ENCODE results near the gene NDUFA11. TPM values are rescaled to one million over a fixed set of nuclear protein-coding genes. Genes with fewer than 3 reads are reported as not detected.

NDUFA11 gene
- total and polyA plus RNA-seq, 2 donors (not counting 1 experiment from before 2014, with no cell fraction given): 115 to 276 TPM

DNA sequence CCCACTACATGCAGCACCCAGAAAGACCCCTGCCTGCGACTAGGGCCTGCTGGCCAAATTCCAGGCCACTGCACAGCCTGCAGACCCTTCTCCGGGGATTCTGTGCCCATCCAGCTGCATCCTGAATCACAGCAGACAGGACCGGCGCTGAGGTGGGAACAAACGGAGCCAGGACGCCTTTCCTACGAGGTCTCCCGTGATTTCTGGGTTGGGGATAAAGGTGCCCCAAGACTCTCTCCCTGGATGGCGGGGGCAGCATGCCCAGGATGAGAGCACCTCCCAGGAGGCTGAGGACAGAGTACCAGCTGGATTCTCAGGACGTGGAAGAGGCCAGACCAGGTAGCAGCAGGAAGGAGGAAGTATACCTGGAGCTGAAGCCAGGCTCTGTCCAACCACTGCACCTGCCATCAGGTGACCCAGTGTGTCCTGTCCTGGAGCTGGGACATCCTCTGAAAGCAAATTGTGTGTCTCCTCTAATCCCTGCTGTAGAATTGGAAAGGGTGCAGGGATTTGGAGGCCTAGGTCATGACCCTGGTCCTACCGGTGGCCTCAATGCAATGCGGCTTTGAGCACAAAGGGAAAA, 29.9 kb downstream of the NDUFA11 start:
- ATAC-seq (ENCODE audit: low read depth): no peak
- H3K4me3 Mint-ChIP-seq: no peak overlapping the region
- H3K4me3 ChIP-seq (ENCODE audit: control extremely low read depth in 1 of 5, extremely low read depth in 1 of 5, insufficient read depth in 1 of 5, low read depth in 2 of 5, low read length in 4 of 5): no peak overlapping the region
- no peaks in the 10 kb centered on the region for H3K9me3 ChIP-seq (ENCODE audit: control extremely low read depth in 1 of 3, control insufficient read depth in 2 of 3, insufficient read depth in 1 of 3, low read length in 2 of 3)
- intact Hi-C loops (cut with micrococcal nuclease): no loop called here
- no peaks in the 10 kb centered on the region for H3K36me3 ChIP-seq (replicated peaks in 1 of 2; ENCODE audit: control extremely low read depth in 1 of 2, control insufficient read depth in 1 of 2, extremely low read depth in 1 of 2, insufficient read depth in 2 of 2, low read length in 1 of 2)
- no peaks in the 10 kb centered on the region for H3K4me1 Mint-ChIP-seq
- no peak overlapping the region for H2AFZ ChIP-seq (ENCODE audit: insufficient read depth, low read depth, low read length, poor library complexity, severe bottlenecking)
- no peaks in the 10 kb centered on the region for H3K4me1 ChIP-seq (ENCODE audit: control insufficient read depth in 2 of 2, insufficient read depth in 2 of 2, low read length in 2 of 2)
- no peak overlapping the region for H3K27ac ChIP-seq (ENCODE audit: low read length in 2 of 2)
- H3K4me2 ChIP-seq (replicated peaks; ENCODE audit: low read depth, low read length, poor library complexity, severe bottlenecking): no peak overlapping the region
- ChIA-PET CTCF (no interaction called here), POLR2A (no interaction called here)
- H3K27me3 ChIP-seq (replicated peaks in 1 of 4; ENCODE audit: control extremely low read depth in 1 of 4, control insufficient read depth in 3 of 4, insufficient read depth in 4 of 4, low read length in 3 of 4): peaks cover 0 to 4% (median 1%) of the 10 kb centered on the region in 4 experiments
- H3K27ac Mint-ChIP-seq: no peak overlapping the region
- no peak overlapping the region for H3K9ac ChIP-seq (ENCODE audit: low read length)
- 95% methylated on average over 12 of the region's 12 CpGs for WGBS (ENCODE audit: insufficient coverage)
- no peaks in the 10 kb centered on the region for H3K9me3 Mint-ChIP-seq (ENCODE audit: insufficient read depth)
- TF ChIP-seq EZH2 (IDR thresholded peaks at IDR 0.05; ENCODE audit: borderline replicate concordance, insufficient read depth, low read depth, low read length, poor library complexity, severe bottlenecking): no peak
- TF ChIP-seq, protein P1, sequence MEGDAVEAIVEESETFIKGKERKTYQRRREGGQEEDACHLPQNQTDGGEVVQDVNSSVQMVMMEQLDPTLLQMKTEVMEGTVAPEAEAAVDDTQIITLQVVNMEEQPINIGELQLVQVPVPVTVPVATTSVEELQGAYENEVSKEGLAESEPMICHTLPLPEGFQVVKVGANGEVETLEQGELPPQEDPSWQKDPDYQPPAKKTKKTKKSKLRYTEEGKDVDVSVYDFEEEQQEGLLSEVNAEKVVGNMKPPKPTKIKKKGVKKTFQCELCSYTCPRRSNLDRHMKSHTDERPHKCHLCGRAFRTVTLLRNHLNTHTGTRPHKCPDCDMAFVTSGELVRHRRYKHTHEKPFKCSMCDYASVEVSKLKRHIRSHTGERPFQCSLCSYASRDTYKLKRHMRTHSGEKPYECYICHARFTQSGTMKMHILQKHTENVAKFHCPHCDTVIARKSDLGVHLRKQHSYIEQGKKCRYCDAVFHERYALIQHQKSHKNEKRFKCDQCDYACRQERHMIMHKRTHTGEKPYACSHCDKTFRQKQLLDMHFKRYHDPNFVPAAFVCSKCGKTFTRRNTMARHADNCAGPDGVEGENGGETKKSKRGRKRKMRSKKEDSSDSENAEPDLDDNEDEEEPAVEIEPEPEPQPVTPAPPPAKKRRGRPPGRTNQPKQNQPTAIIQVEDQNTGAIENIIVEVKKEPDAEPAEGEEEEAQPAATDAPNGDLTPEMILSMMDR (IDR thresholded peaks at IDR 0.05): no peak
- no peaks in the 10 kb centered on the region for H4K20me1 ChIP-seq (ENCODE audit: control insufficient read depth, insufficient read depth, low read length, poor library complexity, severe bottlenecking)
- no peak for DNase-seq
- no peaks in the 10 kb centered on the region for H3K79me2 ChIP-seq (ENCODE audit: control insufficient read depth, insufficient read depth, low read length)
- H3K27me3 Mint-ChIP-seq: peaks cover 9% of the 10 kb centered on the region

DNA sequence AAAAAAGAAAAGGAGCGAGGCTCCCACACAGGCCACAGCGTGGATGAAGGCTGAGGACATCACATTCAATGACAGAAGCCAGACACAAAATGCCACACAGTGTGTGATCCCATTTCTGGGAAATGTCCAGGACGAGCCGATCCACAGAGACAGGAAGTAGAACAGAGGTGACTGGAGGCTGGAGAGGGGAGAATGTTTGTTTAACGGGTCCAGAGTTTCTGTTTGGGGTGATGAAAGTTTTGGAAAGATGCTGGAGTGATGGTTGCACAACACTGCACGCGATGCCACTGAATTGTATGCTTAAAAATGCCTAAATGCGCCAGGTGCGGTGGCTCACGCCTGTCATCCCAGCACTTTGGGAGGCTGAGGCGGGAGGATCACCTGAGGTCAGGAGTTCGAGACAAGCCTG, 32.6 kb downstream of the NDUFA11 start:
- ChIA-PET CTCF (no interaction called here), POLR2A (no interaction called here)
- no peak overlapping the region for H3K27ac Mint-ChIP-seq

More for the DNA sequence above, 32.6 kb downstream of the NDUFA11 start:
- Histone ChIP-seq H3K9ac (ENCODE audit: low read length) (no peak overlapping the region), H3K27me3 (replicated peaks in 1 of 4; ENCODE audit: control extremely low read depth in 1 of 4, control insufficient read depth in 3 of 4, insufficient read depth in 4 of 4, low read length in 3 of 4) (no peaks in the 10 kb centered on the region), H3K4me2 (replicated peaks; ENCODE audit: low read depth, low read length, poor library complexity, severe bottlenecking) (no peak overlapping the region), H3K4me3 (ENCODE audit: control extremely low read depth in 1 of 5, extremely low read depth in 1 of 5, insufficient read depth in 1 of 5, low read depth in 2 of 5, low read length in 4 of 5) (no peak overlapping the region), H3K79me2 (ENCODE audit: control insufficient read depth, insufficient read depth, low read length) (no peaks in the 10 kb centered on the region), H4K20me1 (ENCODE audit: control insufficient read depth, insufficient read depth, low read length, poor library complexity, severe bottlenecking) (no peaks in the 10 kb centered on the region), H2AFZ (ENCODE audit: insufficient read depth, low read depth, low read length, poor library complexity, severe bottlenecking) (no peak overlapping the region), H3K4me1 (ENCODE audit: control insufficient read depth in 2 of 2, insufficient read depth in 2 of 2, low read length in 2 of 2) (no peaks in the 10 kb centered on the region), H3K9me3 (ENCODE audit: control extremely low read depth in 1 of 3, control insufficient read depth in 2 of 3, insufficient read depth in 1 of 3, low read length in 2 of 3) (no peaks in the 10 kb centered on the region), H3K27ac (ENCODE audit: low read length in 2 of 2) (no peak overlapping the region), H3K36me3 (replicated peaks in 1 of 2; ENCODE audit: control extremely low read depth in 1 of 2, control insufficient read depth in 1 of 2, extremely low read depth in 1 of 2, insufficient read depth in 2 of 2, low read length in 1 of 2) (no peaks in the 10 kb centered on the region)
- Mint-ChIP-seq H3K9me3 (ENCODE audit: insufficient read depth) (no peaks in the 10 kb centered on the region), H3K27me3 (no peaks in the 10 kb centered on the region), H3K4me1 (no peaks in the 10 kb centered on the region), H3K4me3 (no peak overlapping the region)
- no peak for ATAC-seq (ENCODE audit: low read depth)
- DNase-seq: no peak
- intact Hi-C loops (cut with micrococcal nuclease): no loop called here
- 94% methylated on average over 10 of the region's 12 CpGs for WGBS (ENCODE audit: insufficient coverage)
- TF ChIP-seq, protein P1 (IDR thresholded peaks at IDR 0.05): no peak
- no peak for TF ChIP-seq EZH2 (IDR thresholded peaks at IDR 0.05; ENCODE audit: borderline replicate concordance, insufficient read depth, low read depth, low read length, poor library complexity, severe bottlenecking)

Data from B cell (primary cell).